Measurements from ENCODE around the gene SNRNP25.

SNRNP25 gene

DNA sequence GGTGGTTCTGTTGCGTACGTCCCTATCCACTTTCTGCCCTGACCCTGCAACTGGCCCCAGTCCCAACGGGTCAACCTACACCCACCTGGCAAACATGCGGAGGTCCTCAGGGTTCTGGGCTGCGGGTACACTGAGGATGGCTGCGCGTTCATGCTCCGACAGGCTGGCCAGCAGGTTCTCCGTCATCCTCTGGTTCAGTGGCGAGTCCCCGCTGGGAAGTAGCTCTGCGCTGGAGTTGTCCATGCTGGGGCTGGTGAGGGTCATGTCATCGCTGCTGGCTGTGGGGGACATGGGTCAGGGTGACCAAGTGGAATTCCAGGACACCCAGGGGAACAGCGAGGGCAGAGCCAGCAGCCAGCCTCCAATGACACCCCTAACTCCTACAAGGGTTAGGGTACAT, 35.0 kb downstream of the SNRNP25 start:
- TF ChIP-seq, protein P1, sequence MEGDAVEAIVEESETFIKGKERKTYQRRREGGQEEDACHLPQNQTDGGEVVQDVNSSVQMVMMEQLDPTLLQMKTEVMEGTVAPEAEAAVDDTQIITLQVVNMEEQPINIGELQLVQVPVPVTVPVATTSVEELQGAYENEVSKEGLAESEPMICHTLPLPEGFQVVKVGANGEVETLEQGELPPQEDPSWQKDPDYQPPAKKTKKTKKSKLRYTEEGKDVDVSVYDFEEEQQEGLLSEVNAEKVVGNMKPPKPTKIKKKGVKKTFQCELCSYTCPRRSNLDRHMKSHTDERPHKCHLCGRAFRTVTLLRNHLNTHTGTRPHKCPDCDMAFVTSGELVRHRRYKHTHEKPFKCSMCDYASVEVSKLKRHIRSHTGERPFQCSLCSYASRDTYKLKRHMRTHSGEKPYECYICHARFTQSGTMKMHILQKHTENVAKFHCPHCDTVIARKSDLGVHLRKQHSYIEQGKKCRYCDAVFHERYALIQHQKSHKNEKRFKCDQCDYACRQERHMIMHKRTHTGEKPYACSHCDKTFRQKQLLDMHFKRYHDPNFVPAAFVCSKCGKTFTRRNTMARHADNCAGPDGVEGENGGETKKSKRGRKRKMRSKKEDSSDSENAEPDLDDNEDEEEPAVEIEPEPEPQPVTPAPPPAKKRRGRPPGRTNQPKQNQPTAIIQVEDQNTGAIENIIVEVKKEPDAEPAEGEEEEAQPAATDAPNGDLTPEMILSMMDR (IDR thresholded peaks at IDR 0.05; ENCODE audit: borderline replicate concordance, control extremely low read depth, extremely low read depth, insufficient read depth, missing control alignments) = no peak
- no peak for DNase-seq (ENCODE audit: low spot score)
- in situ Hi-C loops (cut with MboI; ENCODE audit: low sequenced_read_pairs, unreplicated experiment) = no loop called here

DNA sequence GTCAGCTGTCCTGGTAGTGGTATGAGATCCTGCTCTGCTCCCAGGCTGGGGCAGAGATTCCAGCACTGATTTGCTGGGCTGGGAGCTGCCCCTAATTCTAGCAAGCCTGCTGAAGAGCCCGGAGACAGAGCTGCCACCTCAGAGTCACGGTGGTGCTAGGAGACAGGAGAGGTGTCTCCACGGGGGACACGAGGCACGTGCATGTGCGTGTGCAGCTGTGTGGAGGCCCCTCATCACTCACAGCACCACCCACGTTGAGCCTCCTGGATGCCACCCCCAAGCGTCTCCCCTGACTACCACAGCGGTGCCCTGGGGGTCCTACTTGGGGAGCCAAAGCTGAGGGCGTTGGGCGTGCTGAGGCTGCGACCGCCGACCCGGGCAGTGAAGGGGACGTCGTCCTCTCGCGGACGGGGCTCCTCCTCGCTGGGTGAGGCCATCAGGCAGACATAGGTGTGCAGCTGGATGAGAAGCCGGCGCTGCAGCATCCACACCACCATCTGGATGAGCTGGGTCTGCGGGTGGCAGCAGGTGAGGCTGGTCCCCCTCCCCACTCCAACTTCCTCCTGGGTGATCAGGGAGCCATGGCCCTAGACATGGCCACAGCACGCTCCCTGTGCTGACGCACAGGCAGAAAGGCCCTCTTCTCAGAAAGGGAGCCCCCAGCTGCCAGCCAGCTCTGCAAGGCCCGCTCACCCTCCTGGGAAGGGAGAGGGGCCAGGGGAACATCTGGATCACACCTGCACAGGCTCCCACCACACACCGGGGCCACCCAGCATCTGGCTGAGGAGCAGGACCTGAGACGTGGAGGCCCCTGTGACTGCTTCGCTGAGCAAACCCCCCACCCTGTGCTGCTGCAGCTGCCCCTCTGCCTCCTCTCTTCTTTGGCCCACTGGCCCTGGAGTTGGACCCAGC, 36.0 kb downstream of the SNRNP25 start:
- in situ Hi-C loops (cut with MboI; ENCODE audit: low sequenced_read_pairs, unreplicated experiment) = no loop called here
- TF ChIP-seq, protein P1 (IDR thresholded peaks at IDR 0.05; ENCODE audit: borderline replicate concordance, control extremely low read depth, extremely low read depth, insufficient read depth, missing control alignments) = no peak
- no peak for DNase-seq (ENCODE audit: low spot score)

DNA sequence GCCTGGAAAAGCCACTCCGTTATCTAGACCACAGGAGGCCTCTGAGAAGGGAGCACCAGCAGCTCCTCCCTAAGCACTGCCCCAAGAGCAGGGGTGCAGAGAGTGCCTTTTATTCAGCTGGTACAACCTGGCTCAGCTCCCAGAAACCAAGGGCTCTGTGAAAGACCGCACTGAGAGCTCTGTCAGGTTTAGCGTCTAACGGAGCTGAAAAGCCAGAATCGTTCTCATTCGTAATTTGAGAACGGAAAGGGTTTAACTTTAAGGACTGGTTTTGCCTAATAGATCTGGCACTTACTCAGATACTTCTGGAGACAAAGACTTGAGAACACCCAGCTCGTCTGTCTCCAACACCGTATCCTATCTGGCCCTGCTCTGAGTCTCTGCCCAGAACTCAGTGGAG, 37.9 kb downstream of the SNRNP25 start:
- TF ChIP-seq, protein P1 (IDR thresholded peaks at IDR 0.05; ENCODE audit: borderline replicate concordance, control extremely low read depth, extremely low read depth, insufficient read depth, missing control alignments) = no peak
- DNase-seq (ENCODE audit: low spot score) = no peak
- in situ Hi-C loops (cut with MboI; ENCODE audit: low sequenced_read_pairs, unreplicated experiment) = no loop called here

DNA sequence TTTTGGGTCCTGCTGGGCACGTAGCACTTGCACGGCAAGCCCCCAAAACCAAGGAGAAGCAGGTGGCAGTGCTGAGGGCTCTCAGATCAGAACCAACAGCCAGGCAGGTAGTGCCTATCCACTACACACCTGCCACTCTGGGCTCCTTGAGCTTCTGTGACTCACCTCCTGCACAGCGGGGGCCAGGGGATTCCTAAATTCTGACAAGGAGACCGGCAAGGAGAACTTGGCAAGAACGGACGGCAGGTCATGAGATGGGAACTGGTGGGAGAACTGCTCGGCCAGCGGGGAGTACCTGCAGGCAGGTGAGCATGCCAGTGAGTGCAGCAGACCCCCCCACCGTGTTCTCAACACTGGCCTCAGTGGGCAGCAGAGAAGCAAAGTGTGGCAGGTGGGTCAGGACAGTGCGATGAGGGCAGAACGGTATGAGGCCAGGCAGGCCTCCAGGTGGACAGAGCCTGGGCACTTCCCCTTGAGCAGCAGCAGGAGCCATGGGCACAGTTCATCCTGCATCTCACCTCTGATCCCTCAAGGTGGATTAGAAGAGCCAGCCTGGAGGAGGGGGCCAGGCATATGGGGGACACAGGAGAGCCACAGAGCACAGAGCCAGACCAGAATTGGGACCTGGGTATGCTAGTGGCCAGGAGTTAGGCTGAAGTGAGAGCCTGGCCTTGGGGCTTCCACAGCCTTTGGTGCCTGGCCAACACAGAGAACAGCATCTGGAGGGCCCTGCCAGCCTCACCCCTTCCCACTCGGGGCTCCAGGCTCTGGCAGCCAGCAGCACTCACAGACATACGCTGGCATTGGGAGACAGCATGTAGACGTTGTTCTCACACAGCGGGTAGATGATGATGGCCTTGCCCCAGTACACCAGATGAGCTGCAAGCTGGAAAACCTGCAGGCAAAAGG, 39.1 kb downstream of the SNRNP25 start:
- in situ Hi-C loops (cut with MboI; ENCODE audit: low sequenced_read_pairs, unreplicated experiment) = no loop called here
- DNase-seq (ENCODE audit: low spot score) = no peak
- TF ChIP-seq, protein P1 (IDR thresholded peaks at IDR 0.05; ENCODE audit: borderline replicate concordance, control extremely low read depth, extremely low read depth, insufficient read depth, missing control alignments) = no peak

DNA sequence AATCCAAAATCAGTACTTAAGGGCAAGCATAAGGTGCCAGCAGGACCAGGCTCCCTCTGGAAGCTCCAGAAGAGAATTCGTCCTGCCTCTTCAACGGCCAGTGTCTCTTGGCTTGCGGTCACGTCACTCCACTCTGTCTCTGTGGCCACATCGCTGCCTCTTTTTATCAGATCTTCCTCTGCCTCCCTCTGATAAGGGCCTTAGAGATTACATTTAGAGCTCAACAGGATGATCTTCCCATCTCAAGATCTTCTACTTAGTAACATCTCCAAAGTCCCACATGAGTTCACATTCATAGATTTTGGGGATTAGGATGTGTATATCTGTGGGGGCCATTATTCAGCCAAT, 41.3 kb downstream of the SNRNP25 start:
- TF ChIP-seq, protein P1 (IDR thresholded peaks at IDR 0.05; ENCODE audit: borderline replicate concordance, control extremely low read depth, extremely low read depth, insufficient read depth, missing control alignments) = no peak
- in situ Hi-C loops (cut with MboI; ENCODE audit: low sequenced_read_pairs, unreplicated experiment) = no loop called here
- DNase-seq (ENCODE audit: low spot score) = no peak

DNA sequence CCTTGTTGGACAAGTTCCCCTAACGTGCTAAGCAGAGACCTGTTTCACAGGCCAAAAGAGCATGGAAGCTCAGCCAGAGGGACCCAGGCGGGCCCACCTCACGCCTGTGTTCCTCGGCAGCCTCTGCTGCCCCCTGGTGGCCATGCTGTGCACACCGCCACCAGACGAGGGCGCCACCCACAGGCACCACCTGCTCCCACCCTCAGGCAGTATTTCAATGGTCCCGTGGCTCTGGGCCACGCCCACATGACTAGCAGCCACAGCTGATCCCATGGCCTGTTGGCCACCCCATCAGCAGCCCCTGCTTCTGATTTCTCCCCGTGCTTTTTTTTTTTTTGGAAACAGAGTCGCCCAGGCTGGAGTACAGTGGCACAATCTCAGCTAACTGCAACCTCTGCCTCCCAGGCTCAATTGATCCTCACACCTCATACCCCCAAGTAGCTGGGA, 43.3 kb downstream of the SNRNP25 start:
- DNase-seq (ENCODE audit: low spot score) = peak; percentile 99
- in situ Hi-C loops (cut with MboI; ENCODE audit: low sequenced_read_pairs, unreplicated experiment) = no loop called here
- TF ChIP-seq, protein P1 (IDR thresholded peaks at IDR 0.05; ENCODE audit: borderline replicate concordance, control extremely low read depth, extremely low read depth, insufficient read depth, missing control alignments) = peak; percentile 100
